GM12873 (cell line): ENCODE results near the gene ADGRF1.

Experiments used
- TF ChIP-seq, protein P1 (sequence below): IDR thresholded peaks from 2 replicates; pipeline ENCODE4 v1.5.1; 2012; ENCODE audit warnings: low read depth, mild to moderate bottlenecking, moderate library complexity, low read length, control low read depth; ENCODE audit not compliant: insufficient read depth; ENCODE audit errors: missing control alignments

ADGRF1 gene

DNA sequence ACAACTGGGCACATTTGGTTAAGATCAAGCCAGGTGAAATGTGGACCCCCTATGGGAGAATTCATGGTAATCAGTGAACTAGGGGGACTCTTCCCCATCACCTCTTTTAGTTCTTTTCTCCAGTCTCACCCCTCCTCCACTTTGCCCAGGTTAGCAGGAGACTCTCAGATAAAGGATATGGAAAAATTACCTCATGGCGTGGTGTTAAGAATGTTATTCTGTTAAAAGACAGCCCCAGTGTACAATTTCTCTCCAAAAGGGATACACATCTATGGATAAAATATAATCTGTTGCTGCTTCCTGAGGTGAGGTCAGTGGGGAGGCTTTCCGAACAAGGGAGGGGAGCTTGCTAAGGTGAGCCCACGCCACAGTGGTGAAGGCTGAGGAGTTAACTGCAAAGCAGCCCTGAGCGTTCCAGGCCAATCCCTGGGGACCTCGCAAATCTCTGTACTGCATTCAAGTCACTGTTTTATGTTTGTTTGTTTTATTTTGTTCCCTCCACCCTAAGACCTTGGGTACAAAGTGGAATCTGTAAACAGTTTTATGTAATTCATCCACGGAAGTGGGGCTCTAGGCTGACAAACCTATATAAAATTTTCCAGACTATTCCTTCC is 52.0 kb downstream of the ADGRF1 start:
- TF ChIP-seq, protein P1, sequence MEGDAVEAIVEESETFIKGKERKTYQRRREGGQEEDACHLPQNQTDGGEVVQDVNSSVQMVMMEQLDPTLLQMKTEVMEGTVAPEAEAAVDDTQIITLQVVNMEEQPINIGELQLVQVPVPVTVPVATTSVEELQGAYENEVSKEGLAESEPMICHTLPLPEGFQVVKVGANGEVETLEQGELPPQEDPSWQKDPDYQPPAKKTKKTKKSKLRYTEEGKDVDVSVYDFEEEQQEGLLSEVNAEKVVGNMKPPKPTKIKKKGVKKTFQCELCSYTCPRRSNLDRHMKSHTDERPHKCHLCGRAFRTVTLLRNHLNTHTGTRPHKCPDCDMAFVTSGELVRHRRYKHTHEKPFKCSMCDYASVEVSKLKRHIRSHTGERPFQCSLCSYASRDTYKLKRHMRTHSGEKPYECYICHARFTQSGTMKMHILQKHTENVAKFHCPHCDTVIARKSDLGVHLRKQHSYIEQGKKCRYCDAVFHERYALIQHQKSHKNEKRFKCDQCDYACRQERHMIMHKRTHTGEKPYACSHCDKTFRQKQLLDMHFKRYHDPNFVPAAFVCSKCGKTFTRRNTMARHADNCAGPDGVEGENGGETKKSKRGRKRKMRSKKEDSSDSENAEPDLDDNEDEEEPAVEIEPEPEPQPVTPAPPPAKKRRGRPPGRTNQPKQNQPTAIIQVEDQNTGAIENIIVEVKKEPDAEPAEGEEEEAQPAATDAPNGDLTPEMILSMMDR, result no peak

DNA sequence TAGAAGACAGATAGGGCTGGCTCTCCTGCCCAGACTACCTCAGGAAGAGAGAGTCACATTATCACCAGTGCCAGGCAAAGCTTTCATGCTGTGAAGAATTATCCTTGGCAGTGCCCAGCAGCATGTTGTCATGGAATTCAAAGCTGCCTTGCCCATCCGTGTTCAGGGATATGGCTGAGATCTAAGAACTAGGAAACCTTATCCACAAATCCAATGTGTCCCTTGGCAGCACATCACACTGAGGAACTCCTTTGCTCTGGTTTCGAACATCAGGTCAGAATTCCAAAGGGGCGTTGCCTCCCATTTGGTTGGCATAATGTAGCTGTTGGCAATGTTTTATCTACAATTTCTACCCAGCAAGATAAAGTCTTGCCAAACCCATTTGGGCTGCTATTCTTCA is 52.7 kb downstream of the ADGRF1 start:
- TF ChIP-seq, protein P1, result no peak

DNA sequence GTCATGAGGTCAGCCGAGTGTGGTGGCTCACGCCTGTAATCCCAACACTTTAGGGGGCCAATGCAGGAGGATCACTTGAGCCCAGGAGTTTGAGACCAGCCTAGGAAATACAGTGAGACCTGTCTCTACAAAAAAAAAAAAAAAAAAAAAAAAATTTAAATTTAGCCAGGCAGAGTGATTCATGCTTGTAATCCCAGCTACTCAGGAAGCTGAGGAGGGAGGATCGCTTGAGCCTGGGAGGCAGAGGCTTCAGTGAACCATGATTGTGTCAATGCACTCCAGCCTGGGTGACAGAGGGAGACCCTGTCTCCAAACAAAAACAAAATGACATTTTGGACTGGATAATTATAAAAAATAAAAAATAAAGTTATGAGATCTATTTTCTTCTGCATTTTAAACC is 56.2 kb downstream of the ADGRF1 start:
- TF ChIP-seq, protein P1, result no peak

DNA sequence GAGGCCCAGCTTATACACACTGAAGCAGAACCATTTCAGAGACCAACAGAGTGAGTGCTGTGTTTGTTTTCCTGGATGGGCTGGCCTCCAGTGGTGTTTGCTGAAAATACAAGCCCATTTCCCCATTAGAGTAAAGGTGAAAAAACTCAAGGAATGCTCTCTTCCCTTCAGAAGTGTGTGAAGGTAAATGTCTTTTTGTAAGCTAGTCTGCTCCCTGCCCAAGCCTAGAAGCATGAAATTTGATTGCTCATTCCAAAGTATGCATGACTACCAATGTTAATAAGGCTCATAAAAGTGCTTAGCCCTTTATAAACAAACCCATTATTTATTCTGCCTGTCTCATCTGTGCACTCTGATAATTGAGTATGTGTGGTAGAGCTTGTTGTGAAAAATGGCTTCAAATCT is 59.1 kb downstream of the ADGRF1 start:
- TF ChIP-seq, protein P1, result no peak

DNA sequence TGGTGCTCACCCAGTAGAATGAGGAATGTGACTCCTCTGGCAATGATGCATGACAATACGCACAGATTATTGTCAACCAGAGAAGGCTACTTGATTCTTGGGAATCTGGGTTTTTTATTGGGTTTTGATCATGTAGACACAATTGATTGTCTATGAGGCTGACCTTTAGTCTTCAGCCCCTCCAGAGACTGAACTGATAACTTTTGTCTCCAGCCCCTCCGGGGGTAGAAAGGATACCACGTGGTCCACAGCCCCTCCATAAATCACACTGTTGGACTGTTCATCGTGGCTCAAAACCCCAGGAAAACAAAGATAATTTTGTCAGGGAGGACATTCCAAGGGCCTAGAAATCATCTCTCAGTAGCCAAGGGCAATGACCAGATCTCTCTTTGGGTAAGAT is 62.9 kb downstream of the ADGRF1 start:
- TF ChIP-seq, protein P1, result no peak

DNA sequence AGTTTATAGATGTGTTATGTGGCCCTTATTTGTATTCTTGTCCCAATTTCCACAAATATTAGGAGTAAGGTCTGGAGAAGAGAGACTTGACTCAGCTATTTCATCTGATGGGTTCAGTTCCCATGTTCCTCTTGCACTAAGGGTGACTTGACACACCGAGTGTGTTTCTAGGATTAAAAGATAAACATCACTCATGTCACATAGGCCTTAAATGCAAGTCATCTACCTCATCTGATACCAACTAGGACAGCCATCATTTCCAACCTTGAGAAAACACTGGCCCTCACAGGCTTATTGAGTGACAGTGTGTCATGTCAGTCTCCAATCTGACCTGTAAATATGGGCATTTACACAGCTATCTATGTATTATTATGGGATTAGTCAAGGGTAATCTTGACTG is 67.3 kb downstream of the ADGRF1 start:
- TF ChIP-seq, protein P1, result no peak

DNA sequence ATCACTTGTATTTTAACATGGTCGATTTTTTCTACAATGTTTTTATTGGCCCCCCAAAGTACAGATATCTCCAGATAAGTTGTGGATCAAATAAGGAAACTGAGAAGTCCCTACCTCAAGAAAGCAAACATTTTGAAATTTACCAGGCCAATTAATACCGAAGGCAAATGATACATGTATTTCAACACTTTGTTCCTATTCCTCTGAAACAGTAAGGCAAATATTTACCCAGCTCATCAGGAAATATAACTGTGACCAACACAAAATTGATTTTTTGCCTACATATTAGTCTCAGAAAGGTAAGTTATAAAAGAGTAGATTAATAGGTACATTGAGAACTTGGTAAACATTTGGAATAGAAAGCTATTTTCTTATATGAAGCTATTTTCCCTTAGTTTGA is 69.1 kb downstream of the ADGRF1 start:
- TF ChIP-seq, protein P1, result no peak
